Liver (tissue), 3 donors: Measurements from ENCODE around the gene KRTAP10-5.

Source experiments
- NR2F2 ChIP-seq: IDR thresholded peaks from 2 replicates; pipeline ENCODE4 v1.6.1; 2016; ENCODE audit warnings: antibody characterized with exemption
- REST ChIP-seq: IDR thresholded peaks from 2 replicates; pipeline ENCODE4 v1.6.1; 2016; ENCODE audit warnings: antibody characterized with exemption, mild to moderate bottlenecking
- TAF1 ChIP-seq: conservative IDR thresholded peaks from 2 replicates; pipeline ENCODE4 v1.6.1; 2016; ENCODE audit warnings: antibody characterized with exemption, mild to moderate bottlenecking
- TF ChIP-seq, protein P1 (sequence below): fragments of 150-350 bp; IDR thresholded peaks from 2 replicates; pipeline ENCODE4 v1.5.1; 2017; ENCODE audit warnings: improper control_type of control experiment, low read depth, low read length; ENCODE audit not compliant: missing input control
- donor health status: healthy.
- donor health status: healthy.

GRCh38 chr21:44593598-44594405, 13.4 kb upstream of the KRTAP10-5 start:
- TF ChIP-seq, protein P1, sequence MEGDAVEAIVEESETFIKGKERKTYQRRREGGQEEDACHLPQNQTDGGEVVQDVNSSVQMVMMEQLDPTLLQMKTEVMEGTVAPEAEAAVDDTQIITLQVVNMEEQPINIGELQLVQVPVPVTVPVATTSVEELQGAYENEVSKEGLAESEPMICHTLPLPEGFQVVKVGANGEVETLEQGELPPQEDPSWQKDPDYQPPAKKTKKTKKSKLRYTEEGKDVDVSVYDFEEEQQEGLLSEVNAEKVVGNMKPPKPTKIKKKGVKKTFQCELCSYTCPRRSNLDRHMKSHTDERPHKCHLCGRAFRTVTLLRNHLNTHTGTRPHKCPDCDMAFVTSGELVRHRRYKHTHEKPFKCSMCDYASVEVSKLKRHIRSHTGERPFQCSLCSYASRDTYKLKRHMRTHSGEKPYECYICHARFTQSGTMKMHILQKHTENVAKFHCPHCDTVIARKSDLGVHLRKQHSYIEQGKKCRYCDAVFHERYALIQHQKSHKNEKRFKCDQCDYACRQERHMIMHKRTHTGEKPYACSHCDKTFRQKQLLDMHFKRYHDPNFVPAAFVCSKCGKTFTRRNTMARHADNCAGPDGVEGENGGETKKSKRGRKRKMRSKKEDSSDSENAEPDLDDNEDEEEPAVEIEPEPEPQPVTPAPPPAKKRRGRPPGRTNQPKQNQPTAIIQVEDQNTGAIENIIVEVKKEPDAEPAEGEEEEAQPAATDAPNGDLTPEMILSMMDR: no peak
- TF ChIP-seq TAF1 (no peak), NR2F2 (no peak), REST (peak; percentile 37)
